Astrocyte (in vitro differentiated cells and primary cell): Measurements from ENCODE around the gene EPAS1. TPM values are rescaled to one million over a fixed set of nuclear protein-coding genes. Genes with fewer than 3 reads are reported as not detected.

ENCODE experiments used
- DNase-seq: peaks from one replicate; pipeline ENCODE4 v3.0.0-alpha.2; 2010; ENCODE audit warnings: low read depth
- FAIRE-seq: peaks from 2 replicates; lab custom pipeline; 2011; peaks lifted over from hg19 to GRCh38; lab: Jason Lieb, UNC
- H2AFZ ChIP-seq: 2 replicates; pipeline ENCODE4 v1.6.0; 2012; ENCODE audit warnings: low read depth, low read length, inconsistent platforms
- H3K27ac ChIP-seq: 2 replicates; pipeline ENCODE4 v1.5.1; 2011; ENCODE audit warnings: low read depth, low read length, inconsistent platforms
- H3K27me3 ChIP-seq: 2 replicates; pipeline ENCODE4 v1.6.0; 2011; ENCODE audit warnings: low read length, inconsistent platforms; ENCODE audit not compliant: insufficient read depth
- H3K36me3 ChIP-seq: 2 replicates; pipeline ENCODE4 v1.5.1; 2011; ENCODE audit warnings: low read length, inconsistent platforms; ENCODE audit not compliant: insufficient read depth
- H3K4me1 ChIP-seq: 2 replicates; pipeline ENCODE4 v1.5.1; 2011; ENCODE audit warnings: low read length, inconsistent platforms; ENCODE audit not compliant: insufficient read depth
- H3K4me2 ChIP-seq: 2 replicates; pipeline ENCODE4 v1.6.0; 2012; ENCODE audit warnings: low read length, inconsistent platforms
- H3K4me3 ChIP-seq: 2 replicates; pipeline ENCODE4 v1.5.1; 2011; ENCODE audit warnings: low read depth, mild to moderate bottlenecking, low read length, inconsistent platforms; ENCODE audit not compliant: insufficient read depth
- H3K79me2 ChIP-seq: 2 replicates; pipeline ENCODE4 v1.6.0; 2012; ENCODE audit warnings: mild to moderate bottlenecking, low read length, inconsistent platforms; ENCODE audit not compliant: insufficient read depth
- H3K9ac ChIP-seq: 2 replicates; pipeline ENCODE4 v1.6.0; 2012; ENCODE audit warnings: mild to moderate bottlenecking, low read length, inconsistent platforms
- H3K9me3 ChIP-seq: 2 replicates; pipeline ENCODE4 v1.5.1; 2012; ENCODE audit warnings: low read depth, mild to moderate bottlenecking, low read length, inconsistent platforms; ENCODE audit not compliant: insufficient read depth
- H4K20me1 ChIP-seq: 2 replicates; pipeline ENCODE4 v1.6.0; 2012; ENCODE audit warnings: low read length, inconsistent platforms; ENCODE audit not compliant: insufficient read depth
- H3K27ac Mint-ChIP-seq: one replicate; pipeline ENCODE4 v1.8.0; 2021; ENCODE audit warnings: mild to moderate bottlenecking, mixed read lengths; ENCODE audit not compliant: unreplicated experiment
- H3K27me3 Mint-ChIP-seq: one replicate; pipeline ENCODE4 v1.8.0; 2021; ENCODE audit warnings: low read depth, mixed read lengths; ENCODE audit not compliant: unreplicated experiment
- H3K36me3 Mint-ChIP-seq: one replicate; pipeline ENCODE4 v1.8.0; 2021; ENCODE audit warnings: low read depth, mixed read lengths; ENCODE audit not compliant: unreplicated experiment
- H3K4me1 Mint-ChIP-seq: one replicate; pipeline ENCODE4 v1.8.0; 2021; ENCODE audit warnings: low read depth, mixed read lengths; ENCODE audit not compliant: unreplicated experiment
- H3K4me3 Mint-ChIP-seq: one replicate; pipeline ENCODE4 v1.8.0; 2021; ENCODE audit warnings: mild to moderate bottlenecking, moderate library complexity, mixed read lengths; ENCODE audit not compliant: unreplicated experiment
- H3K9me3 Mint-ChIP-seq: one replicate; pipeline ENCODE4 v1.8.0; 2021; ENCODE audit warnings: mild to moderate bottlenecking, mixed read lengths; ENCODE audit not compliant: unreplicated experiment
- EZH2 ChIP-seq: IDR thresholded peaks from 2 replicates; pipeline ENCODE4 v1.6.1; 2012; ENCODE audit warnings: mild to moderate bottlenecking, low read length, inconsistent platforms; ENCODE audit not compliant: insufficient read depth
- total RNA-seq: library from RNA; stranded (reverse); gene quantifications from 2 replicates; pipeline ENCODE4 v1.2.1, GENCODE V29; 2021
- TF ChIP-seq, protein P1 (sequence below): IDR thresholded peaks from 2 replicates; pipeline ENCODE4 v1.5.1; 2011; ENCODE audit warnings: low read depth, mild to moderate bottlenecking, inconsistent platforms, low read length, moderate library complexity; ENCODE audit not compliant: insufficient read depth

Gene EPAS1
- total RNA-seq, 1 donor from 2014 or later = 42.8 TPM

DNA sequence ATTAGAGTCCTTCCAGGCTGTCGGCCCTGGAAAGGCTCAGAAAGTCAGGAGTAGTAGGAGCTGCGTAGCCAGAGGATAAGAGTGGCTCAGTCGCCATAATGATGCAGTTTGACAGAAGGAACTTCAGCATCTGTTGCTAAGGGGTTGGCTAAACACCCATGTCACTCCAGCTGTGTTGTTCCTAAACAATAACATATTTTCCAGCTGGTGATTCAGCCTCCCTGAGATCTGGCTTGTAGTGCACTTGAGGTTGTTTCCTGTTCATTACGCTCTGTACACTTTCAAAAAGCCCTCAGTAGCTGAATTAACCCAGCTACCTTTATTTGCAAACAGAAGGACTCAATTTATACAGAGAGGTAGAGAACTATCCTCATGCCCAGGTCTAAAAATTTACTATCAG is 39.7 kb upstream of the EPAS1 start:
- Mint-ChIP-seq H3K27me3 (peaks cover 10% of the 10 kb centered on the region), H3K9me3 (no peaks in the 10 kb centered on the region), H3K36me3 (no peaks in the 10 kb centered on the region), H3K4me3 (no peak overlapping the region), H3K4me1 (peaks cover 12% of the 10 kb centered on the region), H3K27ac (no peak overlapping the region)
- DNase-seq = peak; percentile 33
- no peaks in the 10 kb centered on the region for H3K27me3 ChIP-seq
- no peak overlapping the region for H2AFZ ChIP-seq
- no peaks in the 10 kb centered on the region for H3K4me1 ChIP-seq
- no peaks in the 10 kb centered on the region for H4K20me1 ChIP-seq
- no peak overlapping the region for H3K4me3 ChIP-seq
- FAIRE-seq = no peak
- no peak overlapping the region for H3K4me2 ChIP-seq
- no peak overlapping the region for H3K27ac ChIP-seq
- no peaks in the 10 kb centered on the region for H3K36me3 ChIP-seq
- no peaks in the 10 kb centered on the region for H3K79me2 ChIP-seq
- no peak for TF ChIP-seq EZH2
- TF ChIP-seq, protein P1, sequence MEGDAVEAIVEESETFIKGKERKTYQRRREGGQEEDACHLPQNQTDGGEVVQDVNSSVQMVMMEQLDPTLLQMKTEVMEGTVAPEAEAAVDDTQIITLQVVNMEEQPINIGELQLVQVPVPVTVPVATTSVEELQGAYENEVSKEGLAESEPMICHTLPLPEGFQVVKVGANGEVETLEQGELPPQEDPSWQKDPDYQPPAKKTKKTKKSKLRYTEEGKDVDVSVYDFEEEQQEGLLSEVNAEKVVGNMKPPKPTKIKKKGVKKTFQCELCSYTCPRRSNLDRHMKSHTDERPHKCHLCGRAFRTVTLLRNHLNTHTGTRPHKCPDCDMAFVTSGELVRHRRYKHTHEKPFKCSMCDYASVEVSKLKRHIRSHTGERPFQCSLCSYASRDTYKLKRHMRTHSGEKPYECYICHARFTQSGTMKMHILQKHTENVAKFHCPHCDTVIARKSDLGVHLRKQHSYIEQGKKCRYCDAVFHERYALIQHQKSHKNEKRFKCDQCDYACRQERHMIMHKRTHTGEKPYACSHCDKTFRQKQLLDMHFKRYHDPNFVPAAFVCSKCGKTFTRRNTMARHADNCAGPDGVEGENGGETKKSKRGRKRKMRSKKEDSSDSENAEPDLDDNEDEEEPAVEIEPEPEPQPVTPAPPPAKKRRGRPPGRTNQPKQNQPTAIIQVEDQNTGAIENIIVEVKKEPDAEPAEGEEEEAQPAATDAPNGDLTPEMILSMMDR = no peak
- H3K9ac ChIP-seq = no peak overlapping the region
- no peaks in the 10 kb centered on the region for H3K9me3 ChIP-seq

DNA sequence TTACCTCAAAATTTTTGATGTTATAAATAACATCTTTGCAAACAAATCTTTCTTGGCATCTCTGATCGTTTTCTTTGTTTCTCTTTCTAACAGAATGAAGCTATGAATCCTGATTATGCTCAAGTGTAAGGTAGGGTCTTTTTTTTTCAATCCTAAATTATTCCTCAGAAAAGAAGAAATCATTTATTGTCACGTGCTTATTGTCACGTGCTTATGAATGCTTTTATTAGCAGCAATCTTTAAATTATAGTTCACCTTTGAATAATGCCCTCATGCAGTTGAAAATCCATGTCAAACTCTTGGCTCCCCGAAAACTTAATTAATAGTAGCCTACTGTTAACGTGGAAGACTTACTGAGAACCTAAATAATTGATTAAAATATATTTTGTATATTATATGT is 39.2 kb upstream of the EPAS1 start:
- Histone ChIP-seq H3K27ac (no peak overlapping the region), H2AFZ (no peak overlapping the region), H3K4me3 (no peak overlapping the region), H3K9ac (no peak overlapping the region), H4K20me1 (no peaks in the 10 kb centered on the region), H3K27me3 (no peaks in the 10 kb centered on the region), H3K36me3 (no peaks in the 10 kb centered on the region), H3K79me2 (no peaks in the 10 kb centered on the region), H3K4me2 (no peak overlapping the region), H3K9me3 (no peaks in the 10 kb centered on the region), H3K4me1 (no peaks in the 10 kb centered on the region)
- no peaks in the 10 kb centered on the region for H3K36me3 Mint-ChIP-seq
- H3K9me3 Mint-ChIP-seq = no peaks in the 10 kb centered on the region
- DNase-seq (no peak), FAIRE-seq (no peak)
- H3K4me1 Mint-ChIP-seq = peaks cover 11% of the 10 kb centered on the region
- TF ChIP-seq EZH2 = no peak
- TF ChIP-seq, protein P1 = no peak
- peaks cover 5% of the 10 kb centered on the region for H3K27me3 Mint-ChIP-seq
- no peak overlapping the region for H3K4me3 Mint-ChIP-seq
- no peak overlapping the region for H3K27ac Mint-ChIP-seq

DNA sequence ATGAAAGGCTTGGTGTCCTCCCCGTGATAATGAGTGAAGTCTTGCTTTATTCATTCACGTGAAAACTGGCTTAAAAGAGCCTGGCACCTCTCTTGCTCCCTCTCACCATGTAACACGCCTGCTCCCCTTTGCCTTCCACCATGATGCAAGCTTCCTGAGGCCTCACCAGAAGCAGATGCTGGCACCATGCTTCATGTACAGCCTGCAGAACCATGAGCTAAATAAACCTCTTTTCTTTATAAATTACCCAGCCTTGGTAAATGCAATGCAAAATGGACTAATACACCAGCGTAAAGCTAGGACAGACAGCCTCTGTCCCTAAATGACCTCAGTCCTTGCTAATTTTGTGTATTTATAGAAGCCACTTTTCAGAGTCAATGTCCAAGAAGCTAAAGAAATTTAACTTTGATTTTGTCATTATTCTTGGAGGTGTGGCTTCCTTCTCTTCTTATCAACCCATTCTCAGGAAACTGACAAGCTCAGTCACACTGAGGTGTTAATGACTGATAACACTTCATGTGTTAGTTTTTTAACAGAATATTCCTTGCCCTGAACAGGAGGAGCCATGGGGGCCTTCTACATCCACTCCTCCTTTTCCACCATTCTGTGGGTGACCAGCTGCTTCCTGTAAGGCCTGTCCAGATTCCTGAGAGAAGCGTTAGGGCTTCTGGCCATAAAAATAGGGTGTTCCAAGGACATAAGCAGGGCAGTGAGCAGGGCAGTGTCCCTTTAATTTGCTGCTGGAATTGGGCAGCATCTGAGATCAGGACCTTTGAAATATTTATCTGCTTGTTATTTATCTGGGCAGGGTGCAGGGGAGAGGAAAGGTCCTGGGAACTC is 38.0 kb upstream of the EPAS1 start:
- Histone ChIP-seq H3K36me3 (no peaks in the 10 kb centered on the region), H3K9ac (no peak overlapping the region), H3K4me2 (no peak overlapping the region), H3K79me2 (no peaks in the 10 kb centered on the region), H4K20me1 (no peaks in the 10 kb centered on the region), H3K27me3 (no peaks in the 10 kb centered on the region), H3K4me1 (no peaks in the 10 kb centered on the region), H3K4me3 (no peak overlapping the region), H2AFZ (no peak overlapping the region), H3K9me3 (no peaks in the 10 kb centered on the region), H3K27ac (no peak overlapping the region)
- FAIRE-seq (no peak), DNase-seq (no peak)
- Mint-ChIP-seq H3K27ac (no peak overlapping the region), H3K4me3 (no peak overlapping the region), H3K9me3 (peaks cover 3% of the 10 kb centered on the region), H3K4me1 (peaks cover 6% of the 10 kb centered on the region), H3K27me3 (peaks cover 11% of the 10 kb centered on the region), H3K36me3 (no peaks in the 10 kb centered on the region)
- TF ChIP-seq, protein P1 = no peak
